Activated T-cell treated with anti-CD3 and anti-CD28 coated beads for 1 hour (primary cell): ENCODE measurements around the gene TMEM145.

Experiments
- DNase-seq: peaks from one replicate; pipeline ENCODE4 v3.0.0-alpha.2; 2020; ENCODE audit warnings: low read depth

TMEM145 gene

DNA sequence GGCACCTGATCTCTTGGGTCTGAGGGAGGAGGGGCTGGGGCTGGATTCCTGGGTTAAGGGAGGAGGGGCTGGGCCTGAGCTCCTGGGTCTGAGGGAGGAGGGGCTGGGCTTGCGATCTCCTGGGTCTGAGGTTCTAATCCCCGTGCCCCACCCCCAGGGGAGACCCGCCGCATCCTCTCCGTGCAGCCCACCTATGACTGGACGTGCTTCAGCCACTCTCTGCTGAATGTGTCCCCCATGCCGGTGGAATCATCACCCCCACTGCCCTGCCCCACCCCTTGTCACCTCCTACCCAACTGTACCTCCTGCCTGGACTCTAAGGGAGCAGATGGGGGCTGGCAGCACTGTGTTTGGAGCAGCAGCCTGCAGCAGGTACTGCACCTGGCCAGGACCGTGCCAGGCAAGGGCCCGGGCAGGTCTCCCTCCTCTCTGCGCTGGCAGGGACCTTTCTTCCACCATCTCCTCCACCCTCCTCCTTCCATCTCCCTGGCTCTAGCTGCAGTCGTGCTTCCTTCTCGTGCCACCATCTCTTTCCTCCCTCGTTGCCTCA, 49.9 kb downstream of the TMEM145 start:
- DNase-seq: no peak

DNA sequence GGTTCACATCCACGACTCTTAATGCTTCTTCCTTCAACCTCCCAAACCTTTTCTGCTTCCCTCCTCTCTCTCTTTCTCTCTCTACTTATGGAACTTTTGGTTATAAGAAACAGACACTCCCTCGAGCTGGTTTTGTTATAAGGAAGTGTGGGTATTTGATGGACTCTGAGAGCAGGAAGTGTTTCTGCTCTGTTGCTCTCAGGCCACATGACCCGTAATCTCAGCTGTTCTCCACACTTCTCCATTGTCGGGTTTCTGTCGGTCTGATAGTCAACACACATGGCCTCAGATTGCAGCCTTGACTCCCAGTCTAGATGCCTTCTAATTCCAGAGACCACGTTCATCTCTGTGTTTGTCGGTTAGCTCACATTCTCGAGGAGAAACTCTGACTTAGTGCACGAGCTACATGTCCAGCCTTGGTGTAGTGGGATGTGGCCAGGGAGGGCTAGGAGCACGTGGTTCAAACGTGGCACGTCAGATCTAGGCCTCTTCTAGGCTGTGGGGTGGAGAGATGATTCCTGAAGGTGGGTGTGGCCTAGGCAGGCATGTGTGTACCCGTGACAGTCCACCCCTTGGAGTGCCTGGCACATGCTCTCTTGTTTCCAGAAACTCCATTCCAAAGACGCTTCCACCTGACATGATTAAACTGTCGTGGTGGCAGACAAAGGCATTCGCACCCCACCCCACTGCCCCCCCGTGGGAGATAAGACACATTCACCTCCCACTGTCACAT, 50.7 kb downstream of the TMEM145 start:
- DNase-seq: no peak

DNA sequence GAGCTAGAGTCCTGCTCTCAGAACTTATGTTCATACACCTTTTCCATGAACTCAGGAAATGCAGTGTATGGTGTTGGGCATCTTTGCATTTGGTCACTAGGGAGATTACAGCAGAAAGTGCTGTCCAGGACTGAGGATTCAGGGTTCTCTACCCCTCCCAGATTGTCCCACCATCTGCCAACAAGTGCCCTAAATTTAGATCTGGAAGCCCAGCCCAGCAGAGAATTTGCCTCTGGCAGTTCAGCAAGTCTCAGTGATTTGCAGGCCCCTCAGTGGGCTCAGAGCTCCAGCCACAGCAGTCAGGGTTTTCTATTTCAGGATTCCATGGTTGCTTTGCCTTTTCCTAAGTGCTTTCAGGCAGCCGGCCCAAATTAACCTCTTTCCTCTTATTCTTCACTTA, 53.6 kb downstream of the TMEM145 start:
- no peak for DNase-seq

DNA sequence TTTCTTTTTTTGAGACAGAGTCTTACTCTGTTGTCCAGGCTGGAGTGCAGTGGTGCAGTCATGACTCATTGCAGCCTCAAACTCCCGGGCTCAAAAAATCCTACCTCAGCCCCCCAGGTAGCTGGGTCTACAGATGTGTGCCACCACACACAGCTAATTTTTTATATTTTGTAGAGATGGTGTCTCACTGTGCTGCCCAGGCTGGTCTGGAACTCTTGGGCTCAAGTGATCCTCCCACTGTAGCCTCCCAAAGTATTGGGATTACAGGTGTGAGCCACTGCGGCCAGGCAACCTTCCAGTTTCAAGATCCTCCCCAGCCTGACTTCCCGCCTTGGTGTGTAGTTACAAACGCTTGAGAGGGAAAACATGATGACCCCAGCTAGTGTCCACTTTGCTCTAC, 54.8 kb downstream of the TMEM145 start:
- DNase-seq: no peak

DNA sequence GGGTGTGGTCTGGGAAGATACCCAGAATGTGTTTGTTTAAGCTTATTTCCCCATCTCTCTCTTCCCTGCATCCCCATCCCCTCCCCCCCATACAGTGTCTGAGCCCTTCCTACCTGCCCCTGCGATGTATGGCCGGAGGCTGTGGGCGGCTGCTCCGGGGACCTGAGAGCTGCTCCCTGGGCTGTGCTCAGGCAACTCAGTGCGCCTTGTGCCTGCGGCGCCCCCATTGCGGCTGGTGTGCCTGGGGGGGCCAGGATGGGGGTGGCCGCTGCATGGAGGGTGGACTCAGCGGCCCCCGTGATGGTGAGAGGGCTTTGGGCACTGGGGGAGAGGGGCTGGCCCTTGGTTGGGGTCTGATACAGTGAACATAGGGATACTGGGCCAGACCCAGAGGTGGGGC, 55.3 kb downstream of the TMEM145 start:
- DNase-seq: no peak

DNA sequence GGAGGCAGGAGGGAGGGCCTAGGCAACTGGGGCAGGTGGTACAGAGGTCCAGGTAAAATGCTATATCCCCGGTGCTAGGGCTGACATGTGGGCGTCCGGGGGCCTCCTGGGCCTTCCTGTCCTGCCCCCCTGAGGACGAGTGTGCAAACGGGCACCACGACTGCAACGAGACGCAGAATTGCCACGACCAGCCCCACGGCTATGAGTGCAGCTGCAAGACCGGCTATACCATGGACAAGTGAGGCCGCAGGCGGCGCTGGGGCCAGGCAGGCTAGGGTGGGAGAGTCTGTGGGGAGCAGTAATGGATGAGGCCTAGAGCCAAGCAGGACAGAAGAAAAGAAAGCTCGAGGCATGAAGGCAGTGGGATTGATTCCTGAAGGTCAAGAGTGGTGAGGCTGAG, 55.7 kb downstream of the TMEM145 start:
- DNase-seq: no peak

DNA sequence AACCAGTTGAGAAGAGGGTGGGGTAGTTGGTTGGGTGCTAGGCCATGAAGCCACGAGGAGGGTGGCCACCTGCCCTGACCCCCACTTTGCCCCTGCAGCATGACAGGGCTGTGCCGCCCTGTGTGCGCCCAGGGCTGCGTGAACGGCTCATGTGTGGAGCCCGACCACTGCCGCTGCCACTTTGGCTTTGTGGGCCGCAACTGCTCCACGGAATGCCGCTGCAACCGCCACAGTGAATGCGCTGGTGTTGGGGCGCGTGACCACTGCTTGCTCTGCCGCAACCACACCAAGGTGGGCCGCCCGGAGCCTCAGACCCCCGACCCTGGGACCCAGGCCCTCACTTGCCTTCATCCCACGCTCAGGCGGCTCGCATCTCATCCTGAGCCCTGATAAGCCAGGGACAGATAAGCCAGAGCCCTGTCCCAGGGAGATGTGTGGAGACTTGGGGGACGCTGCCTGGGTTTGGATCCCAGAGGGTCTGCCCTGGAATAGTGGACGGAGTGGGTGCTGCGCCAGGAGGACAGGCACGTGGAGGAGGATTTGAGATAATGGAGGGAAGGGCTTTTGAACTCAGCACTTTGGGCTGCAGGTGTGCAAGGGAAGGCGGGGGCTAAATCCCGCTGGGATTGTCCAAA, 56.4 kb downstream of the TMEM145 start:
- DNase-seq: no peak

DNA sequence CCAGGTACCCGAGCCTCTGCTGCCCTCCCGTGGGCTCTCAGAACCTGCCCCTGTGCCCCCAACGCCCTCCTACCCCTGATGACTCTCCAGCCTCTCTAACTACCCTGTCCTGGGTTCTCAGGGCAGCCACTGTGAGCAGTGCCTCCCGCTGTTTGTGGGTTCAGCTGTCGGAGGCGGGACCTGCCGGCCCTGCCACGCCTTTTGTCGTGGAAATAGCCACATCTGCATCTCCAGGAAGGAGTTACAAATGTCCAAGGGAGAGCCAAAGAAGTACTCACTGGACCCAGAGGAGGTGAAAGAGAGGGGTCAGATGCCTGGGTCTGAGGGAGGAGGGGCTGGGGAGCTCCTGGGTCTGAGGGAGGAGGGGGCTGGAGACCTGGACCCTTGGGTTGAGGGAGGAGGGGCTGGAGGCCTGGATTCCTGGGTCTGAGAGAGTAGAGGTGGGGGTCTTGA, 57.0 kb downstream of the TMEM145 start:
- DNase-seq: no peak

DNA sequence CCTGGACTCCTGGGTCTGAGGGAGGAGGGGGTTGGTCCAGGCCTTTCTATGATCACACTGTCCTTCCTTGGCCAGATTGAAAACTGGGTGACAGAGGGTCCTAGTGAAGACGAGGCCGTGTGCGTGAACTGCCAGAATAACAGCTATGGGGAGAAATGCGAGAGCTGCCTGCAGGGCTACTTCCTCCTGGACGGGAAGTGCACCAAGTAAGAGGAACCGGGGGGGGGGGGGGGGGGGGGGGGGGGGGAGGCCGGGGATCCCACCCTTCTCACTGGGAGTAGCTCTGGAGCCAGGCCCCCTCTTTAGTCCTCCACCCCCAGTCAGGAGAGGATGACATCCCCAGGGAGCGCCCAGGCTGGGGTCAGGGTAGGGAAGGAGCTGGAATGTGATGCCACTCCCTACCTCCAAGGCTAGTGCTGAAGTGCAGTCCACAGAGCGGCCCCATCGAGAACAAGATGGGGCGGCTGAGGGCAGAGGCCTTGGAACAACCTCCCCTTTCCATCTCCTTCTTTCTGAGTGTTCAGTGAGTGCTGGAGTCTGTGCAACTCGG, 57.6 kb downstream of the TMEM145 start:
- DNase-seq: no peak
